OCI-LY1 (cell line): ENCODE data around the gene PICALM.

Source experiments
- H2AFZ ChIP-seq: fragments of 200-600 bp; sonication (generic), shearing (Covaris generic); 2 replicates; pipeline ENCODE4 v1.6.0; 2014; ENCODE audit warnings: antibody characterized with exemption, mild to moderate bottlenecking, low read length
- H3F3A ChIP-seq: fragments of 200-600 bp; sonication (generic), shearing (Covaris generic); 2 replicates; pipeline ENCODE4 v1.6.0; 2014; ENCODE audit warnings: mild to moderate bottlenecking, antibody characterized with exemption, low read length, moderate library complexity; ENCODE audit not compliant: insufficient read depth
- H3K27ac ChIP-seq: fragments of 200-600 bp; sonication (generic); 2 replicates; pipeline ENCODE4 v1.5.1; 2014; ENCODE audit warnings: low read length, mixed run types, mild to moderate bottlenecking, low read depth; ENCODE audit not compliant: poor library complexity, severe bottlenecking
- H3K27me3 ChIP-seq: fragments of 200-600 bp; sonication (generic); 2 replicates; pipeline ENCODE4 v1.6.0; 2014; ENCODE audit warnings: antibody characterized with exemption, mild to moderate bottlenecking, low read length, moderate library complexity; ENCODE audit not compliant: insufficient read depth
- H3K36me3 ChIP-seq: fragments of 200-600 bp; sonication (generic); 2 replicates; pipeline ENCODE4 v1.6.1; 2014; ENCODE audit warnings: mild to moderate bottlenecking, antibody characterized with exemption, low read length, moderate library complexity, mixed read lengths; ENCODE audit not compliant: insufficient read depth
- H3K4me1 ChIP-seq: fragments of 200-600 bp; sonication (generic); 2 replicates; pipeline ENCODE4 v1.5.1; 2014; ENCODE audit warnings: mild to moderate bottlenecking, low read length, moderate library complexity; ENCODE audit not compliant: insufficient read depth, severe bottlenecking
- H3K4me2 ChIP-seq: fragments of 200-600 bp; sonication (generic), shearing (Covaris generic); 2 replicates; pipeline ENCODE4 v1.6.1; 2014; ENCODE audit warnings: low read length
- H3K4me3 ChIP-seq: fragments of 200-600 bp; sonication (generic); 2 replicates; pipeline ENCODE4 v1.5.1; 2014; ENCODE audit warnings: low read length, low read depth, mild to moderate bottlenecking, mixed read lengths; ENCODE audit not compliant: poor library complexity, severe bottlenecking
- H3K79me2 ChIP-seq: fragments of 200-600 bp; shearing (Covaris generic); 2 replicates; pipeline ENCODE4 v1.6.1; 2016; ENCODE audit warnings: mixed run types, low read length, mixed read lengths; ENCODE audit not compliant: insufficient read depth
- H3K9ac ChIP-seq: fragments of 200-600 bp; sonication (generic), shearing (Covaris generic); 2 replicates; pipeline ENCODE4 v1.6.1; 2014; ENCODE audit warnings: mild to moderate bottlenecking, low read length, mixed read lengths
- H3K9me2 ChIP-seq: fragments of 200-600 bp; sonication (generic), shearing (Covaris generic); 2 replicates; pipeline ENCODE4 v1.6.1; 2014; ENCODE audit warnings: low read depth, mild to moderate bottlenecking, low read length, mixed read lengths
- H3K9me3 ChIP-seq: fragments of 200-600 bp; shearing (Covaris generic); 2 replicates; pipeline ENCODE4 v1.6.1; 2014; ENCODE audit warnings: low read length, mixed read lengths
- H4K20me1 ChIP-seq: fragments of 200-600 bp; sonication (generic), shearing (Covaris generic); 2 replicates; pipeline ENCODE4 v1.6.0; 2016; ENCODE audit warnings: mild to moderate bottlenecking, low read length; ENCODE audit not compliant: insufficient read depth
- CTCF ChIP-seq: fragments of 200-600 bp; sonication (generic), shearing (Covaris generic); IDR thresholded peaks from 2 replicates; pipeline ENCODE4 v1.5.1; 2017; ENCODE audit warnings: mild to moderate bottlenecking, antibody characterized with exemption, low read length, moderate library complexity, mixed read lengths
- EZH2 ChIP-seq: fragments of 200-600 bp; sonication (generic), shearing (Covaris generic); IDR thresholded peaks from 2 replicates; pipeline ENCODE4 v1.8.0; 2017; ENCODE audit warnings: borderline replicate concordance, mixed run types, mild to moderate bottlenecking, antibody characterized with exemption, low read length, moderate library complexity, mixed read lengths

The PICALM gene

GRCh38 chr11:85961930-85962363 is 106.9 kb downstream of the PICALM start:
- H3F3A ChIP-seq: no peaks in the 10 kb centered on the region
- H3K4me1 ChIP-seq: no peaks in the 10 kb centered on the region
- no peaks in the 10 kb centered on the region for H3K27me3 ChIP-seq
- H3K4me3 ChIP-seq: no peak overlapping the region
- no peaks in the 10 kb centered on the region for H3K79me2 ChIP-seq
- H4K20me1 ChIP-seq: no peaks in the 10 kb centered on the region
- H3K27ac ChIP-seq: no peak overlapping the region
- no peak overlapping the region for H3K4me2 ChIP-seq
- H3K36me3 ChIP-seq: peaks cover 87% of the 10 kb centered on the region
- H3K9me3 ChIP-seq: no peaks in the 10 kb centered on the region
- no peaks in the 10 kb centered on the region for H3K9me2 ChIP-seq
- H2AFZ ChIP-seq: no peak overlapping the region
- H3K9ac ChIP-seq: no peak overlapping the region
- TF ChIP-seq CTCF (no peak), EZH2 (no peak)

DNA sequence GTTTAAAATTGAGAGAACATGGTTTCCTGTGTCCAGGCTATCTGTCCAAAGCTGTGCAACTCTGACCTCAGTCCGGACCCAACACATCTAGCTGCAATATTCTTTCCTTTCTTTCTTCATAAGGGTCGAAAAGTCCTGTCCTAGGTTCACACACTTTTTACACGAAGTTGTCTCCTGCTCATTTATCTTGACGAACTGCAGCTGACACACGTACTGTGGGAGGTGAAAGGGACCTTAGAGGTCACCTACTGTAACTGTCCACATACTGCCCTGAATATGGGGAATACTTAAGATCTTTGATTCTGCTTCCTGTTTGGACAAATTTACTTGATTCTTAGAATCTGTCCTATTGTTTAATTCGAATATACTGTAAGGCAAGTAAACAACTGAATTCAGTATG is 107.8 kb downstream of the PICALM start:
- Histone ChIP-seq H2AFZ (no peak overlapping the region), H3K9me3 (no peaks in the 10 kb centered on the region), H3F3A (no peaks in the 10 kb centered on the region), H3K9me2 (no peaks in the 10 kb centered on the region), H3K36me3 (peaks cover 87% of the 10 kb centered on the region), H4K20me1 (no peaks in the 10 kb centered on the region), H3K4me2 (no peak overlapping the region), H3K27me3 (no peaks in the 10 kb centered on the region), H3K79me2 (no peaks in the 10 kb centered on the region), H3K27ac (no peak overlapping the region), H3K4me1 (no peaks in the 10 kb centered on the region), H3K9ac (no peak overlapping the region), H3K4me3 (no peak overlapping the region)
- no peak for TF ChIP-seq CTCF
- no peak for TF ChIP-seq EZH2

- Histone ChIP-seq H3K79me2 (no peaks in the 10 kb centered on the region), H3K9me2 (no peaks in the 10 kb centered on the region), H3K36me3 (peaks cover 87% of the 10 kb centered on the region), H3K9ac (no peak overlapping the region), H3F3A (no peaks in the 10 kb centered on the region), H3K4me2 (no peak overlapping the region), H3K27ac (no peak overlapping the region), H3K4me1 (no peaks in the 10 kb centered on the region), H3K27me3 (no peaks in the 10 kb centered on the region), H3K9me3 (no peaks in the 10 kb centered on the region), H2AFZ (no peak overlapping the region), H3K4me3 (no peak overlapping the region), H4K20me1 (no peaks in the 10 kb centered on the region)
- TF ChIP-seq EZH2 (no peak), CTCF (no peak)
Observed at GRCh38 chr11:85960678-85961077, 108.2 kb downstream of the PICALM start.
